ENCODE data around the gene PASK. TPM values are rescaled to one million over a fixed set of nuclear protein-coding genes. Genes with fewer than 3 reads are reported as not detected.

Gene PASK
- total and polyA plus RNA-seq, 7 donors, result 1.4 to 16.4 (median 4.4) TPM

- DNase-seq, result peak; percentile 52
- H3K36me3 ChIP-seq, result no peaks in the 10 kb centered on the region
- no peaks in the 10 kb centered on the region for H3K9me3 ChIP-seq
- no peak overlapping the region for H3K4me3 ChIP-seq
- H3K27ac ChIP-seq, result no peak overlapping the region
- H3K4me1 ChIP-seq, result no peaks in the 10 kb centered on the region
- intact Hi-C loops (cut with DNase I), result no loop called here
- TF ChIP-seq EP300 (IDR thresholded peaks at IDR 0.05), result no peak
- no peak for TF ChIP-seq POLR2A (IDR thresholded peaks at IDR 0.05)
- TF ChIP-seq CTCF (IDR thresholded peaks at IDR 0.05), result no peak
- no peak for TF ChIP-seq POLR2AphosphoS5 (IDR thresholded peaks at IDR 0.05)
- H3K27me3 ChIP-seq, result no peaks in the 10 kb centered on the region
- 55 to 84% methylated on average over 16 of the region's 16 CpGs for WGBS, 2 donors
Observed at GRCh38 chr2:241123816-241124536, 25.3 kb downstream of the PASK start.

DNA sequence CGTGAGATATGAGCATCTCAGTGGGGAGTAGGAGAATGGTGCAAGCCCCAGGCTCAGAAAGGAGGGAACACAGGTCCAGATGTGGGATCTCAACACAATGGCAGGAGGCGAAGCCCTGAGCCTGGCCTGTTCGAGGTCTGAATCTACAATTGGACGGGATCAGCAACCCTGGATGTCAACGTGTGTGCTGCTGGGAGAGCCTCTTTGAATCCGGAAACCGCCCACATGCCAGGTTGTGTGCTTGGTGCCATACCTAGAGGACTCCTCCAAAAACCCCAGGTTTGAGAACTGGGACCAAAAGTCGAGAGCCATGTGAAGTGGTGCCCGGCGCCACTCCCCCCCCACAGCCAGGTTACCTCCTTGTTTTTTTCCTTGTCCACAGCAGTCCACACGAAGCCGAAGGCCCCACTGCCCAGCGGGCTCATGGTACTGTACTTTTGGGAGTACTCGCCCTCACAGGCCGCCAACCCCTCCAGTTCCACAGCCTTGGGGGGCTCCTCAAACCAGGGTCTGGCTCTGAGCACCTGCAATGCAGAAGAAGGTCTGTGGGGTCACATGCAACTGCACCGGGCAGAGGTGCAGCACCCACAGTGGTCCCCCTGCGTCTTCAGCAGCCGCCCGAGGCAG is 26.8 kb downstream of the PASK start:
- peak; percentile 41 for DNase-seq
- no peaks in the 10 kb centered on the region for H3K36me3 ChIP-seq
- no peaks in the 10 kb centered on the region for H3K4me1 ChIP-seq
- intact Hi-C loops (cut with DNase I), result no loop called here
- H3K27ac ChIP-seq, result no peak overlapping the region
- H3K27me3 ChIP-seq, result no peaks in the 10 kb centered on the region
- 87 to 95% methylated on average over 19 of the region's 19 CpGs for WGBS, 2 donors
- no peak for TF ChIP-seq POLR2A (IDR thresholded peaks at IDR 0.05)
- TF ChIP-seq CTCF (IDR thresholded peaks at IDR 0.05), result no peak
- TF ChIP-seq EP300 (IDR thresholded peaks at IDR 0.05), result no peak
- TF ChIP-seq POLR2AphosphoS5 (IDR thresholded peaks at IDR 0.05), result no peak
- no peak overlapping the region for H3K4me3 ChIP-seq
- no peaks in the 10 kb centered on the region for H3K9me3 ChIP-seq

DNA sequence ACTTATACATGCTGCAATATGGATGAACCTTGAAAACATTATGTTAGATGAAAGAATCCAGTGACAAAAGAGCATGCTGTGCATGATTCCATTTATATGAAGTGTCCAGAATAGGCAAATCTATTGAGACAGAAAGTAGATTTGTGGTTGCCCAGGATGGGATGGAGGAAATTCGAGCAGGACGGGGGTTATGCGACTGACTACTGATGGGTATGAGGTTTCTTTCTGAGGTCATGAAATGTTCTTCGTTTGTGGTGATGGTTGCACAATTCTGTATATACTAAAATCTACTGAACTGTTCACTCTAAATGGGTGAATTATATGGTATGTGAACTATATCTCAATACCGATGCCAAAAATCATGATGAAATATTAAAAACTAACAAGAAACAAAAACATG is 28.3 kb downstream of the PASK start:
- Histone ChIP-seq H3K4me1 (no peaks in the 10 kb centered on the region), H3K9me3 (no peaks in the 10 kb centered on the region), H3K27me3 (no peaks in the 10 kb centered on the region), H3K36me3 (no peaks in the 10 kb centered on the region), H3K4me3 (no peak overlapping the region), H3K27ac (no peak overlapping the region)
- peak; percentile 4 for DNase-seq
- TF ChIP-seq CTCF (IDR thresholded peaks at IDR 0.05) (no peak), POLR2AphosphoS5 (IDR thresholded peaks at IDR 0.05) (no peak), POLR2A (IDR thresholded peaks at IDR 0.05) (no peak), EP300 (IDR thresholded peaks at IDR 0.05) (no peak)
- intact Hi-C loops (cut with DNase I), result no loop called here
- 90 to 92% methylated on average over 5 of the region's 5 CpGs for WGBS, 2 donors

DNA sequence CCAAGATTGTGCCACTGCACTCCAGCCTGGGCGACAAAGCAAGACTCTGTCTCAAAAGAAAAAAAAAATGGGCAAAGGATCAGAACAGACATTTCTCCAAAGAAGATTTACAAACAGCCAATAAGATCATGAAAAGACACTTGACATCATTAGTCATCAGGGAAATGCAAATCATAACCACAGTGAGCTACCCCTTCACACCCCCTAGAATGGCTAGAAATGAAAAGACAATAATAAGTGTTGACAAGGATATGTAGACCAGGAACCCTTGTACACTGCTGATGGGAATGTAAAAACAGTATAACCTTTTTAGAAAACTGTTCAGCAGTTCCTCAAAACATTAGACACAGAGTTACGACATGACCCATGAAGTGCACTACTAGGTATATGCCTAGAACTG is 28.8 kb downstream of the PASK start:
- no peak overlapping the region for H3K27ac ChIP-seq
- H3K27me3 ChIP-seq, result no peaks in the 10 kb centered on the region
- 96 to 97% methylated on average over 2 of the region's 2 CpGs for WGBS, 2 donors
- H3K4me1 ChIP-seq, result no peaks in the 10 kb centered on the region
- no peak overlapping the region for H3K4me3 ChIP-seq
- TF ChIP-seq POLR2AphosphoS5 (IDR thresholded peaks at IDR 0.05) (no peak), EP300 (IDR thresholded peaks at IDR 0.05) (no peak), CTCF (IDR thresholded peaks at IDR 0.05) (no peak), POLR2A (IDR thresholded peaks at IDR 0.05) (no peak)
- no peak for DNase-seq
- no peaks in the 10 kb centered on the region for H3K36me3 ChIP-seq
- H3K9me3 ChIP-seq, result no peaks in the 10 kb centered on the region
- intact Hi-C loops (cut with DNase I), result no loop called here

Data from sigmoid colon (tissue), 7 donors.